SKM-1 treated with dmso at 0.1 percent for 144 hours (cell line): Measurements from ENCODE around the gene PBOV1.

Source experiments
- DNase-seq: peaks from one replicate; lab custom pipeline; 2025; ENCODE audit not compliant: unreplicated experiment; lab: John Stamatoyannopoulos, UW

The PBOV1 gene

DNA sequence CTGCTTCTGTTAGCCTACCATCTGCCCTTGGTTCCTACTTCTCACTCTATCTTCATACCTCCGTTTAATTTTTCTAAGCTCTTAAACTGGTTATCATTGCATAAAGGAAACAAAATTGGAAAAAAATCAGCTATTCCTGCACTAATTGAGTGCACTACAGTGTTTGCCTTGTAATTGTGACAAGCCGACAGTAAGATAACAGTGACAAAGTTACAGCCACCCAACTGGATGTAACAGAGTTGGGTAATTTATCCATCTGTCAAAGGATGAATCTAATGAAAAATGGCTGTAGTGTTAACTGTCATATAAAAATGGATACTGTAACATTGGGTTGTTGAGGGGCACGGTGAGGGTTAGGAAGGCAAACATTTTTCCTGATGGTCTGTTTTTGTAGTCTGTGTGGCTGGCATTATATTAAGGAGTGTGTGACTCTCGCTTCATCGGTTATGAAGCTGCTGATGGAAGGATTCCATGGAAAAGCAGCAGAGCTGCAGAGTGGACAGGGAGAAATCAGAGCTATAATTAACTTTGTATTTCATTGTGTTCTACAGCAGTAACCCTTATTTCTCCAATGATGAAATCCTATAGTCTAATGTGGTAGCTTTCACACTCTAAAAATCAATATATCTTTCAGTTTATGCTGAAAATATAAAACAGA, 12.7 kb downstream of the PBOV1 start:
- DNase-seq: no peak

- no peak for DNase-seq
Measured at GRCh38 chr6:138204792-138205384, 13.4 kb downstream of the PBOV1 start.

DNA sequence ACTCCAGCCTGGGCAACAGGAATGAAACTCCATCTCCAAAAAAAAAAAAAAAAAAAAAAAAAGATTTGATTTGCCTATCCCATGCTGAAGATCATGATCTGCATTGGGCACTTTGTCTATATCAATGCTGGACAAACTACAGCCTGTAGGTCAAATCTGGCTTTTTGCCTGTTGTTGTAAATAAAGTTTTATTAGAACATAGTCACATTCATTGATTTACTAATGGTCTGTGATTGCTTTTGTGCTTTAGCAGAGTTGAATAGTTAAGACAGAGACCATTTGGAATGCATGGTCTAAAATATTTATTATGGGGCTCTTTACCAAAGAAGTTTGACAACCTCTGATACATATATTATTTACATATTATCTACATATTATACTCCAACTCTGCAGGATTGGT, 14.0 kb downstream of the PBOV1 start:
- no peak for DNase-seq

GRCh38 chr6:138203315-138203714, 15.0 kb downstream of the PBOV1 start:
- DNase-seq: no peak

GRCh38 chr6:138201836-138202235, 16.5 kb downstream of the PBOV1 start:
- no peak for DNase-seq

DNA sequence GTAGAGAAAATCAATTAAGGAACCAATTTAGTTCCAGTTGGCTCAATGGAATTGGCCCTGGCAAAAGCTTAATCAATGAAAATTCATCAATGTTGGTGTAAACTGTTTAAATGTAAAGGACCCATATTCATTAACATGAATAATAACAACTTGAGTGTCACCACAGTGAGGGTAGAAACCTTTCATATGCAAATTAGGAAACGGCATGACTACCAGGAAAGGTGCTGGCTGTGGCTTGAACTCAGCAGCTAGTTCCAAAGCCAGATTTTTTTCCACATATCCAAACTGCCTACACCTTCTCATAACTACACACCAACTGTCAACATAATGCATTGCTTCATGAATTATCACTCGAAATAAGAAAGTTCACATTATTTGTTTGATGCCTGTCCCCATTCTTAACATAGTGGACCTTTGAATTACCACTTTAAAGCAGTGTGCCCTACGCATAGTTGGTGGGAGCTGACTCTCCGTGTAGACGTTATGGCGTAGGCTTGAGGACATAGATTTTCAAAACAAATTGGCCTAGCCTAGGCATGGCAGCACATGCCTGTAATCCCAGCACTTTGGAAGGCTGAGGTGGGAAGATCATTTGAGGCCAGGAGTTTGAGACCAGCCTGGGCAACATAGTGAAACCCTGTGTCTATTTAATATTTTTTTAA, 19.7 kb downstream of the PBOV1 start:
- DNase-seq: no peak

- no peak for DNase-seq
Measured at GRCh38 chr6:138197570-138197969, 20.7 kb downstream of the PBOV1 start.

GRCh38 chr6:138196122-138196738, 22.1 kb downstream of the PBOV1 start:
- DNase-seq: no peak

GRCh38 chr6:138194287-138194686, 24.0 kb downstream of the PBOV1 start:
- no peak for DNase-seq

GRCh38 chr6:138188278-138188941, 29.9 kb downstream of the PBOV1 start:
- no peak for DNase-seq

- no peak for DNase-seq
Measured at GRCh38 chr6:138187156-138187555, 31.1 kb downstream of the PBOV1 start.

DNA sequence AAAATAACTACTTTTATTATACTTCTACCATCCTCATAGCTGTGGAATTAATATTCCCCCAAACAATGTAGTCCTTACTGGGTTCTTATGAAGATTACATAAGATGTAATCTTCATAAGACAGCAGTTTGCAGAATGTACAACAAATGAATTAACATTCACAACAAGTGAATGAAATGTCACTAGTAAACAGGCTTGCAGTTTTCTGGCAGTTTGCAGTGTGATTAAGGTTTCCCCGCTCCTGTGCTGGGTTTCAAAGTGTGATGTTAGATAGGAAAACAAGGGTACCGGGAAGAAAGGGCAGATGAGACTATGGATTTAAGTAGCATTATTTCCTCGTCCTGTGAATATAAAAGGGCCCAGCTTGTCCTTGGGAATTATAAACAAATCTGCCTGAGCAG, 34.1 kb downstream of the PBOV1 start:
- no peak for DNase-seq

DNA sequence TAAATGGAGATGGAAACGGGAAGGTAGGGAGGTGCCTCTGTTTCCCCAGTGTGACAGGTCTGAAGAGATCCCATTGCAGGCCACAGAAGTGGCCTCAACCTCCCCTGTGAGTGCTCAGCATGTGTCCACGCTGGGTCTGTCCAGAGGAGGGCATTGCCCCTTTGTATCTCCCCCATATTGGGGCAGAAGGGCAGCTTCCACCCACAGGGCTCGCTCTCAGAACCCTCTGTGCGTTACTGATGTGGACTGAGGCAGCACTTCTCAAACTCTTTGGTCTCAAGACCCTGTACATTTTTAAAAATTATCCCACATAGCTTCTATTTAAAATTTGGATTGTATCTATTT, 34.5 kb downstream of the PBOV1 start:
- no peak for DNase-seq

- DNase-seq: no peak
Measured at GRCh38 chr6:138182939-138183789, 35.1 kb downstream of the PBOV1 start.

DNA sequence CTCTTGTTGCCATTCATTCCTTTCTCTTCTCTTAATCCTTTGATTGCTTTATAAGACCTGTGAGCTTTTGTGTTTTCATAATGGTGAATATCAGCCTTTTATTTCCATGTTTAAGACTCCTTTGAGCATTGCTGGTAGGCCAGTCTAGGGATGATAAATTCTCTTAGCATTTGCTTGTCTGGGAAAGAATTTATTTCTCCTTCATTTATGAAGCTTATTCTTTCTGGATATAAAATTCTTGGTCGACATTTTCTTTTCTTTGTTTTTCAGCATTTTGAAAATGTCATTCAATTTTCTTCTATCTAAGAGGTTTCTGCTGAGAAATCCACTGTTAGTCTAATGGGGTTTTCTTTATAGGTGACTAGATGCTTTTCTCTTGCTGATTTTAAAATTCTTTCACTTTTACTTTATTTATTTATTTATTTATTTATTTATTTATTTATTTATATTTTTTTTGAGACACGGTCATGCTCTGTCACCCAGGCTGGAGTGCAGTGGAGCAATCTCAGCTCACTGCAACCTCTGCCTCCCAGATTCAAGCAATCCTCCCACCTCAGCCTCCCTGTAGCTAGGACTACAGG, 41.5 kb downstream of the PBOV1 start:
- DNase-seq: no peak

- no peak for DNase-seq
Measured at GRCh38 chr6:138175596-138175995, 42.7 kb downstream of the PBOV1 start.
